Mesothelial cell of epicardium (in vitro differentiated cells): ENCODE results near the gene L1CAM. TPM values are rescaled to one million over a fixed set of nuclear protein-coding genes. Genes with fewer than 3 reads are reported as not detected.

Source experiments
- DNase-seq, 2 experiments: peaks; one replicate each; pipeline ENCODE4 v3.0.0; 2021; ENCODE audit warnings: low spot score in 2 of 2; ENCODE audit not compliant: unreplicated experiment in 2 of 2
- H3K27ac Mint-ChIP-seq: 2 replicates; pipeline ENCODE4 v1.8.0; 2021; ENCODE audit warnings: mixed read lengths
- H3K27me3 Mint-ChIP-seq: 2 replicates; pipeline ENCODE4 v1.8.0; 2021; ENCODE audit warnings: low read depth, mixed read lengths
- H3K36me3 Mint-ChIP-seq: 2 replicates; pipeline ENCODE4 v1.8.0; 2021; ENCODE audit warnings: mixed read lengths
- H3K4me1 Mint-ChIP-seq: 2 replicates; pipeline ENCODE4 v1.8.0; 2021; ENCODE audit warnings: mixed read lengths
- H3K4me3 Mint-ChIP-seq: 2 replicates; pipeline ENCODE4 v1.8.0; 2021; ENCODE audit warnings: mild to moderate bottlenecking, moderate library complexity, mixed read lengths
- H3K9me3 Mint-ChIP-seq: 2 replicates; pipeline ENCODE4 v1.8.0; 2021; ENCODE audit warnings: mixed read lengths
- total RNA-seq: library from RNA; stranded (reverse); gene quantifications from 3 replicates; pipeline ENCODE4 v1.2.1, GENCODE V29; 2021
- TF ChIP-seq, protein P1 (sequence below): fragments of 200-600 bp; sonication (generic); IDR thresholded peaks from one replicate; pipeline ENCODE4 v1.5.0; 2021; ENCODE audit warnings: antibody characterized with exemption; ENCODE audit not compliant: unreplicated experiment

L1CAM gene
- total RNA-seq, 1 donor from 2014 or later = 2.1 TPM

DNA sequence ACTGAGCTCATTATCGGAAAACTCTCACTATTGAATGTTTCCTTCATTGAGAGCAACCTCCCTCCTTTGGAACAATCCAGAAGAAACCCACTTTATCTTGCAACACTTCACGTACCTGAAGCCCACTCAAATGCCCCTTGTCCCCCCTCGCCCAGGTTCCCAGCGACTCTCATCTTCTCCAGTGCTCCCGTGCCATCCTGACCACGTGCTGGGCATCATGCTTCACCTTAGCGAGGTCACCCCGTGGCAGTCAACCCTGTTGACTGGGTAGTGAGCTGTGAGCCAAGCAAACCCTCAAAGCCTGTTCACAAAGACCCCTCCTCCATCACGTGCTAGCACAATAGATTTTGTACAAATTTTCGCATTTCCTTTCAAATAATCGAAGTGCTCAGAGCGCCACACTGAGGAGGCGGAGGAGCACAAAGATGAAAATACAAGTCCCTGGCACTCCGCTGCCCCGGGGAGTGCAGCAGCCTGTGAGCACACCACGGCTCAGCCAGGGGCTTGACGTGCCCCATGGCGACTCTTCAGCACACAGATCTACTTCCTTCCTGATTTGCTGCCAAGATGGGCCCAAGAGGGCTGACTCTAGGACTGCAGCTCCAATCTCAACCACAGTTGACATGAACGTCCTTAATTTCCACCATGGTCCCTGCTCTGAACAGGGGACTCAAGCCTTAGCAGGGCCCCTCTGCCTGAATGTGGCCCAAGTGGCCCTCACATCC lies 71.2 kb downstream of the L1CAM start:
- Mint-ChIP-seq H3K36me3 (no peaks in the 10 kb centered on the region), H3K27me3 (peaks cover 2% of the 10 kb centered on the region), H3K27ac (no peak overlapping the region), H3K9me3 (peaks cover 11% of the 10 kb centered on the region), H3K4me3 (no peak overlapping the region), H3K4me1 (peaks cover 5% of the 10 kb centered on the region)
- DNase-seq = no peak
- TF ChIP-seq, protein P1, sequence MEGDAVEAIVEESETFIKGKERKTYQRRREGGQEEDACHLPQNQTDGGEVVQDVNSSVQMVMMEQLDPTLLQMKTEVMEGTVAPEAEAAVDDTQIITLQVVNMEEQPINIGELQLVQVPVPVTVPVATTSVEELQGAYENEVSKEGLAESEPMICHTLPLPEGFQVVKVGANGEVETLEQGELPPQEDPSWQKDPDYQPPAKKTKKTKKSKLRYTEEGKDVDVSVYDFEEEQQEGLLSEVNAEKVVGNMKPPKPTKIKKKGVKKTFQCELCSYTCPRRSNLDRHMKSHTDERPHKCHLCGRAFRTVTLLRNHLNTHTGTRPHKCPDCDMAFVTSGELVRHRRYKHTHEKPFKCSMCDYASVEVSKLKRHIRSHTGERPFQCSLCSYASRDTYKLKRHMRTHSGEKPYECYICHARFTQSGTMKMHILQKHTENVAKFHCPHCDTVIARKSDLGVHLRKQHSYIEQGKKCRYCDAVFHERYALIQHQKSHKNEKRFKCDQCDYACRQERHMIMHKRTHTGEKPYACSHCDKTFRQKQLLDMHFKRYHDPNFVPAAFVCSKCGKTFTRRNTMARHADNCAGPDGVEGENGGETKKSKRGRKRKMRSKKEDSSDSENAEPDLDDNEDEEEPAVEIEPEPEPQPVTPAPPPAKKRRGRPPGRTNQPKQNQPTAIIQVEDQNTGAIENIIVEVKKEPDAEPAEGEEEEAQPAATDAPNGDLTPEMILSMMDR = no peak

DNA sequence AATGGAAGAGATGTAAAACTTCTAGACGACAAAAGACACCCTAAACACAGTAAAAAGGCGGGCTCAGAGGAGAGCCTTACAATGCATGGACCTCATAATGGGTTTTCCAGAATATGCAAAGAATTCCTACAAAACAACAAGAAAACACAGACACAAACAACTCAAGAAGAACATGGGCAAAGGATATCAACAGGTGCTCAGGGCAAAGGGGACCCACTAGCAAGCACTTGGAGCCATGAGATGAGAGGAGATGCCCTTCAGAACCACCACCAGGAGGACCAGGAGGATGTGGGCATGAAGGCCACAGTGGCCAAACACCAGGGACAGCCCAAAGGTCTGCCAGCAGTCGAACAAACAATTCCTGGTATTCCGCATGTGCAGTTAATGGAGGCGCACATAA lies 72.8 kb downstream of the L1CAM start:
- Mint-ChIP-seq H3K27ac (no peak overlapping the region), H3K4me3 (no peak overlapping the region), H3K4me1 (no peaks in the 10 kb centered on the region), H3K9me3 (peaks cover 11% of the 10 kb centered on the region), H3K27me3 (peaks cover 2% of the 10 kb centered on the region), H3K36me3 (no peaks in the 10 kb centered on the region)
- TF ChIP-seq, protein P1 = no peak
- no peak for DNase-seq

DNA sequence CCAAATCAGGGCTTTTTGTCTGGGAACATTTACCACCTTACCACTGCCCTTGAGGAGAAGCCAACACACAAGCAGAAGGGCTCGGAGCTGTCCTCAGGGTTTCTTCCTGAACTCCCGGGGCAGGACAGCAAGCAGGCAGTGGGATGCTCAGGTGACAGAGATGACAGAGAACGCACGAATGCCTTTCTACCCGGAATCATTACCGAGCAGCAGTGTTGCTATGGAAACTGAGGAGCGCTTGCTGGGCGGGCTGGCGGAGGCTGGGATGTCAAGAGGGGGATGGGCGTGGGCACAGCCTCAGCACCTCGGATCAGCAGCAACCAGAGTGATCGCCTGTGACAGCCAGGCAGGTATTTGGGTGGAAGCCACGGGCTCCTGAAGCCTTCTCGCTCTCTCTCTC lies 73.8 kb downstream of the L1CAM start:
- H3K4me3 Mint-ChIP-seq = no peak overlapping the region
- no peak overlapping the region for H3K27ac Mint-ChIP-seq
- DNase-seq = no peak
- H3K9me3 Mint-ChIP-seq = peaks cover 11% of the 10 kb centered on the region
- no peaks in the 10 kb centered on the region for H3K4me1 Mint-ChIP-seq
- H3K27me3 Mint-ChIP-seq = peaks cover 2% of the 10 kb centered on the region
- TF ChIP-seq, protein P1 = no peak
- H3K36me3 Mint-ChIP-seq = no peaks in the 10 kb centered on the region

Other genes with a start within 250 kb of the L1CAM start
- gene DUSP9, start 239.0 kb downstream of the L1CAM start, total RNA-seq = 3.5 to 4.2 TPM (median 3.7 TPM) in 3 replicates
- gene PNCK, start 212.4 kb downstream of the L1CAM start, total RNA-seq = 28.2 to 35.1 TPM (median 28.5 TPM) in 3 replicates
- 65.3 to 68.0 TPM (median 65.6 TPM) in 3 replicates for gene SLC6A8, start 198.2 kb downstream of the L1CAM start, total RNA-seq
- 116 to 121 TPM (median 118 TPM) in 3 replicates for gene BCAP31, start 161.8 kb downstream of the L1CAM start, total RNA-seq
- gene ABCD1, start 161.3 kb downstream of the L1CAM start, total RNA-seq = 15.4 to 18.3 TPM (median 15.4 TPM) in 3 replicates
- gene PLXNB3, start 121.9 kb downstream of the L1CAM start, total RNA-seq = 3.6 to 4.3 TPM (median 4.3 TPM) in 3 replicates
- gene SRPK3, start 105.1 kb downstream of the L1CAM start, total RNA-seq = 0.14 to 0.16 TPM in 2 of 3 replicates, not detected in the other
- gene IDH3G, start 91.8 kb downstream of the L1CAM start, total RNA-seq = 49.6 to 55.0 TPM (median 53.5 TPM) in 3 replicates
- gene SSR4, start 91.5 kb downstream of the L1CAM start, total RNA-seq = 213 to 228 TPM (median 214 TPM) in 3 replicates
- 6.8 to 8.8 TPM (median 7.6 TPM) in 3 replicates for gene PDZD4, start 55.6 kb downstream of the L1CAM start, total RNA-seq
- not detected in 3 replicates for gene AVPR2, start 18.5 kb upstream of the L1CAM start, total RNA-seq
- 52.2 to 64.4 TPM (median 62.8 TPM) in 3 replicates for gene ARHGAP4, start 40.1 kb upstream of the L1CAM start, total RNA-seq
- gene NAA10, start 48.9 kb upstream of the L1CAM start, total RNA-seq = 76.8 to 82.0 TPM (median 79.3 TPM) in 3 replicates
- gene RENBP, start 58.5 kb upstream of the L1CAM start, total RNA-seq = 7.2 to 8.5 TPM (median 7.2 TPM) in 3 replicates
- gene HCFC1, start 85.6 kb upstream of the L1CAM start, total RNA-seq = 96.3 to 99.9 TPM (median 98.5 TPM) in 3 replicates
- 11.5 to 15.0 TPM (median 14.2 TPM) in 3 replicates for gene TMEM187, start 86.6 kb upstream of the L1CAM start, total RNA-seq
- gene IRAK1, start 133.7 kb upstream of the L1CAM start, total RNA-seq = 64.9 to 73.4 TPM (median 69.1 TPM) in 3 replicates
- 49.4 to 57.8 TPM (median 56.2 TPM) in 3 replicates for gene MECP2, start 211.5 kb upstream of the L1CAM start, total RNA-seq